Measurements from ENCODE around the gene LRRC8B. TPM values are rescaled to one million over a fixed set of nuclear protein-coding genes. Genes with fewer than 3 reads are reported as not detected.

LRRC8B gene
- polyA plus RNA-seq, 2 of the 4 experiments (the other 2 are of a cell fraction): 3.2 to 10.3 TPM

GRCh38 chr1:89530444-89531089, 5.9 kb downstream of the LRRC8B start:
- no peak for DNase-seq (ENCODE audit: low read depth in 1 of 2, low spot score in 1 of 2)
- ChIA-PET CTCF (interaction anchor here (1.0 kb wide), 1 partner anchor 47 kb away, joined by 3 read pairs; no protein-coding TSS in a partner anchor), POLR2A (no interaction called here)
- Histone ChIP-seq H3K4me2 (no peak overlapping the region), H3K4me3 (no peak overlapping the region), H3K9me3 (no peaks in the 10 kb centered on the region), H3K4me1 (0 out of 3 replicates have a peak, but pooled peaks cover 3% of the 10 kb centered on the region), H3K27ac (no peak overlapping the region)
- no peak for TF ChIP-seq HES2 (IDR thresholded peaks at IDR 0.05)
- TF ChIP-seq MYC (IDR thresholded peaks at IDR 0.05; ENCODE audit: borderline replicate concordance, low read length): no peak
- no peak for TF ChIP-seq MAZ (IDR thresholded peaks at IDR 0.05; ENCODE audit: borderline replicate concordance, low read depth, low read length)
- no peak for TF ChIP-seq FOSL2 (IDR thresholded peaks at IDR 0.05)
- no peak for TF ChIP-seq FOSL2 (CRISPR knock-in tag; IDR thresholded peaks at IDR 0.05)
- TF ChIP-seq SMC3 (IDR thresholded peaks at IDR 0.05): no peak
- no peak for TF ChIP-seq POLR2AphosphoS2 (conservative IDR thresholded peaks at IDR 0.05; ENCODE audit: low read length)
- TF ChIP-seq HOXB5 (CRISPR knock-in tag; IDR thresholded peaks at IDR 0.05): no peak
- no peak for TF ChIP-seq HOXB13 (CRISPR knock-in tag; IDR thresholded peaks at IDR 0.05; ENCODE audit: low read depth)
- 81% methylated on average over 8 of the region's 8 CpGs for WGBS (ENCODE audit: missing lambda C conversion rate)
- FAIRE-seq: no peak
- ATAC-seq: no peak

- DNase-seq (ENCODE audit: low read depth in 1 of 2, low spot score in 1 of 2) (no peak), ATAC-seq (no peak), FAIRE-seq (no peak)
- CTCF ChIA-PET: interaction anchor here (1.0 kb wide), 1 partner anchor 66 kb away, joined by 3 read pairs; no protein-coding TSS in a partner anchor
- H3K4me2 ChIP-seq: no peak overlapping the region
- WGBS (ENCODE audit: missing lambda C conversion rate): 87% methylated on average over 3 of the region's 3 CpGs
- no peak overlapping the region for H3K4me3 ChIP-seq
- POLR2A ChIA-PET: no interaction called here
- TF ChIP-seq CEBPB (IDR thresholded peaks at IDR 0.05) (no peak), CTCF (IDR thresholded peaks at IDR 0.05) (no peak), USF2 (IDR thresholded peaks at IDR 0.05) (no peak), CBX2 (IDR thresholded peaks at IDR 0.05; ENCODE audit: borderline replicate concordance, low read depth) (no peak), NFE2L2 (conservative IDR thresholded peaks at IDR 0.05; ENCODE audit: low read length) (no peak), KDM1A (IDR thresholded peaks at IDR 0.05; ENCODE audit: low read depth) (no peak), ESRRA (IDR thresholded peaks at IDR 0.05; ENCODE audit: borderline replicate concordance, low read length) (no peak), E2F6 (IDR thresholded peaks at IDR 0.05; ENCODE audit: borderline replicate concordance, low read depth) (no peak), RAD21 (conservative IDR thresholded peaks at IDR 0.05 in 1 of 2, IDR thresholded peaks at IDR 0.05 in 1 of 2) (no peak), CHD4 (IDR thresholded peaks at IDR 0.05; ENCODE audit: borderline replicate concordance) (no peak), JUN (IDR thresholded peaks at IDR 0.05) (no peak), BCL3 (IDR thresholded peaks at IDR 0.05) (no peak), FOSL2 (IDR thresholded peaks at IDR 0.05) (no peak), FOSL2 (CRISPR knock-in tag; IDR thresholded peaks at IDR 0.05) (no peak), POLR2A (IDR thresholded peaks at IDR 0.05; ENCODE audit: low read length) (no peak), ATOH8 (CRISPR knock-in tag; IDR thresholded peaks at IDR 0.05; ENCODE audit: low read depth) (no peak), PHF8 (IDR thresholded peaks at IDR 0.05; ENCODE audit: borderline replicate concordance, low read depth) (no peak), PBX3 (IDR thresholded peaks at IDR 0.05) (no peak), ZFP36 (IDR thresholded peaks at IDR 0.05; ENCODE audit: borderline replicate concordance, partially characterized antibody) (no peak)
- no peak overlapping the region for H3K27ac ChIP-seq
- no peaks in the 10 kb centered on the region for H3K9me3 ChIP-seq
- H3K4me1 ChIP-seq: no peaks in the 10 kb centered on the region
Observed at GRCh38 chr1:89531480-89532139, 7.0 kb downstream of the LRRC8B start.

Data from A549 (cell line).